ENCODE data around the gene RBBP8. TPM values are rescaled to one million over a fixed set of nuclear protein-coding genes. Genes with fewer than 3 reads are reported as not detected.

The RBBP8 gene
- total RNA-seq, 6 donors from 2014 or later, result 10.9 to 78.2 (median 30.3) TPM

GRCh38 chr18:23012249-23012648, 79.1 kb downstream of the RBBP8 start:
- no peak for TF ChIP-seq POLR2A (IDR thresholded peaks at IDR 0.05)
- TF ChIP-seq EP300 (IDR thresholded peaks at IDR 0.05), result no peak
- TF ChIP-seq POLR2AphosphoS5 (IDR thresholded peaks at IDR 0.05), result no peak
- TF ChIP-seq, protein P1, sequence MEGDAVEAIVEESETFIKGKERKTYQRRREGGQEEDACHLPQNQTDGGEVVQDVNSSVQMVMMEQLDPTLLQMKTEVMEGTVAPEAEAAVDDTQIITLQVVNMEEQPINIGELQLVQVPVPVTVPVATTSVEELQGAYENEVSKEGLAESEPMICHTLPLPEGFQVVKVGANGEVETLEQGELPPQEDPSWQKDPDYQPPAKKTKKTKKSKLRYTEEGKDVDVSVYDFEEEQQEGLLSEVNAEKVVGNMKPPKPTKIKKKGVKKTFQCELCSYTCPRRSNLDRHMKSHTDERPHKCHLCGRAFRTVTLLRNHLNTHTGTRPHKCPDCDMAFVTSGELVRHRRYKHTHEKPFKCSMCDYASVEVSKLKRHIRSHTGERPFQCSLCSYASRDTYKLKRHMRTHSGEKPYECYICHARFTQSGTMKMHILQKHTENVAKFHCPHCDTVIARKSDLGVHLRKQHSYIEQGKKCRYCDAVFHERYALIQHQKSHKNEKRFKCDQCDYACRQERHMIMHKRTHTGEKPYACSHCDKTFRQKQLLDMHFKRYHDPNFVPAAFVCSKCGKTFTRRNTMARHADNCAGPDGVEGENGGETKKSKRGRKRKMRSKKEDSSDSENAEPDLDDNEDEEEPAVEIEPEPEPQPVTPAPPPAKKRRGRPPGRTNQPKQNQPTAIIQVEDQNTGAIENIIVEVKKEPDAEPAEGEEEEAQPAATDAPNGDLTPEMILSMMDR (IDR thresholded peaks at IDR 0.05), result no peak
- peaks cover 0 to 11% (median 2%) of the 10 kb centered on the region in 4 donors for H3K36me3 ChIP-seq

GRCh38 chr18:23020555-23021294, 87.6 kb downstream of the RBBP8 start:
- ATAC-seq (ENCODE audit: low FRiP score in 2 of 2) (no peak), DNase-seq (no peak)
- TF ChIP-seq, protein P1 (IDR thresholded peaks at IDR 0.05), result no peak
- TF ChIP-seq EP300 (IDR thresholded peaks at IDR 0.05) (no peak), POLR2AphosphoS5 (IDR thresholded peaks at IDR 0.05) (no peak), POLR2A (IDR thresholded peaks at IDR 0.05) (no peak)
- no peaks in the 10 kb centered on the region for H3K9me3 ChIP-seq
- peak overlapping the region in 1 of 4 donors; percentile 19 for H3K4me3 ChIP-seq
- H3K36me3 ChIP-seq, result peaks cover 0 to 34% (median 2%) of the 10 kb centered on the region in 4 donors
- no peak overlapping the region for H3K27ac ChIP-seq
- peaks cover 0 to 8% (median 3%) of the 10 kb centered on the region in 4 donors for H3K4me1 ChIP-seq
- H3K27me3 ChIP-seq, result no peaks in the 10 kb centered on the region
- WGBS, 2 donors, result 56 to 70% methylated on average over 5 of the region's 5 CpGs

More at GRCh38 chr18:23012249-23012648, 79.1 kb downstream of the RBBP8 start:
- Histone ChIP-seq H3K27ac (no peak overlapping the region), H3K4me3 (no peak overlapping the region), H3K4me1 (no peaks in the 10 kb centered on the region), H3K9me3 (no peaks in the 10 kb centered on the region), H3K27me3 (no peaks in the 10 kb centered on the region)
- no peak for ATAC-seq (ENCODE audit: low FRiP score in 2 of 2)
- no peak for DNase-seq
- 86 to 93% methylated on average over 1 of the region's 1 CpG for WGBS, 2 donors

- no peaks in the 10 kb centered on the region for H3K27me3 ChIP-seq
- WGBS, 2 donors, result 95 to 96% methylated on average over 2 of the region's 2 CpGs
- H3K36me3 ChIP-seq, result peaks cover 0 to 35% (median 3%) of the 10 kb centered on the region in 4 donors
- no peaks in the 10 kb centered on the region for H3K9me3 ChIP-seq
- H3K4me3 ChIP-seq, result no peak overlapping the region
- DNase-seq, result no peak
- H3K4me1 ChIP-seq, result peaks cover 0 to 8% (median 3%) of the 10 kb centered on the region in 4 donors
- no peak overlapping the region for H3K27ac ChIP-seq
- TF ChIP-seq, protein P1 (IDR thresholded peaks at IDR 0.05), result no peak
- TF ChIP-seq EP300 (IDR thresholded peaks at IDR 0.05) (no peak), POLR2A (IDR thresholded peaks at IDR 0.05) (no peak), POLR2AphosphoS5 (IDR thresholded peaks at IDR 0.05) (no peak)
- no peak for ATAC-seq (ENCODE audit: low FRiP score in 2 of 2)
Measured at GRCh38 chr18:23021623-23022022, 88.5 kb downstream of the RBBP8 start.

DNA sequence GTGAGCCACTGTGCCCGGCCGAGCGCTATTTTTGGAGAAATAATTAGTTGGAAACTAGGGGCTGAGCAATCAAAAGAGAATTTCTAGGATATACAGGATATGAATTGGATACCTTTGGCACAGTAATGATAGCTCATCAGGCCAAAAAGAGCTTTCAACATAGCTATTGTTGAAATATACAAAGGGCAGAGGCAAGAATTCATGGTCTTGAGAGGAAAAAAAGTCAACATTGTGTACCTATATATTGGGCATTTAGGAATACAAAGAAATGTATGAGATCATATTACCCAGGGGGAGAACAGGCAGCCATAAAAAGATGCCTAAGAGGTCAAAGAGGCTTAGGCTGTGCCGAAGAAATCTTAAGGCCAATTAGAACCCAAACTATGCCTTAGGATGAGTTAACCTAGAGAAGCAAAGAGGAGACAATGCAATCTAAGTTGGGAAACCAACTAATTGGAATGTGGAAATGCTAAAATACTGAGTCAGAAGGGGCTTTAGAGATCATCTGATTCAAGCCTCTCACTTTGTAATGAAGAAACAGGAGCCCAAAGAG, 99.0 kb downstream of the RBBP8 start:
- Histone ChIP-seq H3K9me3 (no peaks in the 10 kb centered on the region), H3K27me3 (no peaks in the 10 kb centered on the region), H3K27ac (no peak overlapping the region), H3K4me1 (peaks cover 0 to 4% (median 0%) of the 10 kb centered on the region in 4 donors), H3K4me3 (no peak overlapping the region), H3K36me3 (peaks cover 0 to 13% (median 0%) of the 10 kb centered on the region in 4 donors)
- ATAC-seq (ENCODE audit: low FRiP score in 2 of 2) (no peak), DNase-seq (no peak)
- TF ChIP-seq EP300 (IDR thresholded peaks at IDR 0.05) (no peak), POLR2A (IDR thresholded peaks at IDR 0.05) (no peak)
- 87 to 99% methylated on average over 4 of the region's 4 CpGs for WGBS, 2 donors

DNA sequence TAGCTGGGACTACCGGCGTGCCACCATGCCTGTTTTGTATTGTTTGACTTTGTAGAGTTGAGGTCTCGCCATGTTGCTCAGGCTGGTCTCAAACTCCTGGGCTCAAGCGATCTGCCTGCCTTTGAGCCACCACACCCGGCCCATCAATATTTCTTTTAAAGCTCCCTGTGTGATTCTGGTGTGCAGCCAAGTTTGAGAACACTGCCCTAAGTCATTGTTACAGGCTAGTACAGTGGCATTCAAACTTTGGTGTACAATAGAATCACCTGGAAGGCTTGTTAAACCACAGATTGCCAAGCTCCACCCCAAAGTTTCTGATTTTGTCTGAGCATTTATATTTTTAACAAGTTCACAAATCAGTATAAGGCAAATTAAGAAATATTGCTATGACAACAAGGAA, 99.9 kb downstream of the RBBP8 start:
- no peak for ATAC-seq (ENCODE audit: low FRiP score in 2 of 2)
- H3K4me3 ChIP-seq, result no peak overlapping the region
- no peaks in the 10 kb centered on the region for H3K27me3 ChIP-seq
- H3K4me1 ChIP-seq, result peaks cover 0 to 4% (median 0%) of the 10 kb centered on the region in 4 donors
- TF ChIP-seq, protein P1 (IDR thresholded peaks at IDR 0.05), result no peak
- no peak for TF ChIP-seq POLR2AphosphoS5 (IDR thresholded peaks at IDR 0.05)
- TF ChIP-seq POLR2A (IDR thresholded peaks at IDR 0.05), result no peak
- no peak for TF ChIP-seq EP300 (IDR thresholded peaks at IDR 0.05)
- H3K9me3 ChIP-seq, result no peaks in the 10 kb centered on the region
- H3K27ac ChIP-seq, result no peak overlapping the region
- H3K36me3 ChIP-seq, result peaks cover 0 to 4% (median 0%) of the 10 kb centered on the region in 4 donors
- WGBS, 2 donors, result 84 to 86% methylated on average over 5 of the region's 5 CpGs
- no peak for DNase-seq

Measured in upper lobe of left lung (tissue), 6 donors.